GM12878 (cell line): Measurements from ENCODE around the gene HIGD2B. TPM values are rescaled to one million over a fixed set of nuclear protein-coding genes. Genes with fewer than 3 reads are reported as not detected.

Experiments used
- CREB1 ChIP-seq: IDR thresholded peaks from 2 replicates; pipeline ENCODE4 v1.6.1; 2012; ENCODE audit warnings: low read depth, mild to moderate bottlenecking, inconsistent platforms
- HCFC1 ChIP-seq: fragments of 150-350 bp; IDR thresholded peaks from 2 replicates; pipeline ENCODE4 v1.6.1; 2014; ENCODE audit warnings: low read length
- NFIC ChIP-seq: IDR thresholded peaks from 2 replicates; pipeline ENCODE4 v1.6.1; 2012; ENCODE audit warnings: low read depth, mild to moderate bottlenecking, inconsistent platforms, low read length, moderate library complexity
- POLR2A ChIP-seq: IDR thresholded peaks from 2 replicates; pipeline ENCODE4 v1.6.1; 2011; ENCODE audit warnings: low read depth, mild to moderate bottlenecking, low read length
- POLR2AphosphoS5 ChIP-seq: IDR thresholded peaks from 2 replicates; pipeline ENCODE4 v1.6.1; 2011; ENCODE audit warnings: mild to moderate bottlenecking, low read length, inconsistent platforms
- RUNX3 ChIP-seq: IDR thresholded peaks from 2 replicates; pipeline ENCODE4 v1.6.1; 2012; ENCODE audit warnings: low read length, inconsistent platforms
- WRNIP1 ChIP-seq: IDR thresholded peaks from 2 replicates; pipeline ENCODE4 v1.6.1; 2011; ENCODE audit warnings: low read depth, low read length, improper control_type of control experiment, borderline replicate concordance
- ZNF24 ChIP-seq: fragments of 450-650 bp; IDR thresholded peaks from 2 replicates; pipeline ENCODE4 v1.6.1; 2017; ENCODE audit warnings: antibody characterized with exemption, mild to moderate bottlenecking
- polyA plus RNA-seq, 11 experiments: library from polyadenylated mRNA; depleted of rRNA in 4 of 11; unstranded in 6 of 11; stranded (reverse) in 5 of 11; fragments of >200 nt; fragmentation: Nextera tagmentation in 4 of 11; fragmentation: Illumina TruSeq in 1 of 11; extraction: Ambion mirVana in 4 of 11; extraction: Trizol in 1 of 11; gene quantifications; 1 replicate in 1 of 11; 2 replicates in 10 of 11; pipeline versions ENCODE4 v1.2.1 to v1.2.3, GENCODE V29; 2011 to 2016; ENCODE audit warnings: inconsistent platforms in 2 of 11, missing spikeins in 2 of 11, low read depth in 1 of 11
- total RNA-seq, 4 experiments: library from RNA; depleted of rRNA in 3 of 4; stranded (reverse); fragments of >200 nt in 3 of 4; fragmentation: Illumina TruSeq in 1 of 4; extraction: Trizol in 1 of 4; gene quantifications; 2 replicates each; pipeline versions ENCODE4 v1.2.1 to v1.2.3, GENCODE V29; 2013 to 2021
- TF ChIP-seq, protein P1 (sequence below): IDR thresholded peaks from 2 replicates; pipeline ENCODE4 v1.6.1; 2012; ENCODE audit warnings: mild to moderate bottlenecking, low read depth, low read length
- TF ChIP-seq, protein P2 (sequence below): IDR thresholded peaks from 2 replicates; pipeline ENCODE4 v1.6.1; 2012; ENCODE audit warnings: low read depth, low read length, improper control_type of control experiment
- TF ChIP-seq, protein P3 (sequence below): fragments of 450-650 bp; IDR thresholded peaks from 2 replicates; pipeline ENCODE4 v1.6.1; 2016; ENCODE audit warnings: mild to moderate bottlenecking
- TF ChIP-seq, protein P4 (sequence below): fragments of 450-650 bp; IDR thresholded peaks from 2 replicates; pipeline ENCODE4 v1.6.1; 2017; ENCODE audit warnings: mild to moderate bottlenecking
- TF ChIP-seq, protein P5 (sequence below): fragments of 450-650 bp; IDR thresholded peaks from 2 replicates; pipeline ENCODE4 v1.6.1; 2018; ENCODE audit warnings: borderline replicate concordance, mild to moderate bottlenecking; ENCODE audit not compliant: partially characterized antibody
- TF ChIP-seq, protein P6 (sequence below): fragments of 450-650 bp; IDR thresholded peaks from 2 replicates; pipeline ENCODE4 v1.6.1; 2017; ENCODE audit warnings: antibody characterized with exemption, mild to moderate bottlenecking, moderate library complexity

Gene HIGD2B
- total and polyA plus RNA-seq, 10 of the 15 experiments (the other 5 are each of a cell fraction or from before 2014, with no cell fraction given): 0.10 to 0.56 TPM; not detected in 8

DNA sequence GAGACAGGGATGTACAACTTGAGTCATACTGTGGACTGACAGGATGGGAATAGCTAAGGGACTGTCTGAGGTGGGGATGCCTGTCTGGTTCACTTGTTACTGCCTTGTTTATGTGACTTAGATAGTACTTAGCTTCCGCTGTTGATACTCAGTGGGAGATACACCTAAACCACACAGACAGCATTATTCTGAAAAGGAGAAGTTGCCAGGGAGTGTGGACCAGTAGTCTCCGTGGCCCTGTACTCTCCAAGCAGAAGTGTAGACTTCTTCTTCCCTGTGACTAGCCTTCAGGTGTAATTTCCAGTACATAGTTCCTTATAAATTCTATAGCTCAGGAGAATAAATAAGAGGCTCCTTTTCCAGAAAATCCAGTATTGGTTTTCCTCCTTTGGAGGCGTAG is 5.1 kb downstream of the HIGD2B start (continued):
- TF ChIP-seq, protein P1, sequence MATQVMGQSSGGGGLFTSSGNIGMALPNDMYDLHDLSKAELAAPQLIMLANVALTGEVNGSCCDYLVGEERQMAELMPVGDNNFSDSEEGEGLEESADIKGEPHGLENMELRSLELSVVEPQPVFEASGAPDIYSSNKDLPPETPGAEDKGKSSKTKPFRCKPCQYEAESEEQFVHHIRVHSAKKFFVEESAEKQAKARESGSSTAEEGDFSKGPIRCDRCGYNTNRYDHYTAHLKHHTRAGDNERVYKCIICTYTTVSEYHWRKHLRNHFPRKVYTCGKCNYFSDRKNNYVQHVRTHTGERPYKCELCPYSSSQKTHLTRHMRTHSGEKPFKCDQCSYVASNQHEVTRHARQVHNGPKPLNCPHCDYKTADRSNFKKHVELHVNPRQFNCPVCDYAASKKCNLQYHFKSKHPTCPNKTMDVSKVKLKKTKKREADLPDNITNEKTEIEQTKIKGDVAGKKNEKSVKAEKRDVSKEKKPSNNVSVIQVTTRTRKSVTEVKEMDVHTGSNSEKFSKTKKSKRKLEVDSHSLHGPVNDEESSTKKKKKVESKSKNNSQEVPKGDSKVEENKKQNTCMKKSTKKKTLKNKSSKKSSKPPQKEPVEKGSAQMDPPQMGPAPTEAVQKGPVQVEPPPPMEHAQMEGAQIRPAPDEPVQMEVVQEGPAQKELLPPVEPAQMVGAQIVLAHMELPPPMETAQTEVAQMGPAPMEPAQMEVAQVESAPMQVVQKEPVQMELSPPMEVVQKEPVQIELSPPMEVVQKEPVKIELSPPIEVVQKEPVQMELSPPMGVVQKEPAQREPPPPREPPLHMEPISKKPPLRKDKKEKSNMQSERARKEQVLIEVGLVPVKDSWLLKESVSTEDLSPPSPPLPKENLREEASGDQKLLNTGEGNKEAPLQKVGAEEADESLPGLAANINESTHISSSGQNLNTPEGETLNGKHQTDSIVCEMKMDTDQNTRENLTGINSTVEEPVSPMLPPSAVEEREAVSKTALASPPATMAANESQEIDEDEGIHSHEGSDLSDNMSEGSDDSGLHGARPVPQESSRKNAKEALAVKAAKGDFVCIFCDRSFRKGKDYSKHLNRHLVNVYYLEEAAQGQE: no peak
- TF ChIP-seq WRNIP1 (no peak), CREB1 (no peak), RUNX3 (no peak), POLR2A (no peak), ZNF24 (no peak), POLR2AphosphoS5 (no peak), HCFC1 (no peak), NFIC (no peak)
- TF ChIP-seq, protein P2, sequence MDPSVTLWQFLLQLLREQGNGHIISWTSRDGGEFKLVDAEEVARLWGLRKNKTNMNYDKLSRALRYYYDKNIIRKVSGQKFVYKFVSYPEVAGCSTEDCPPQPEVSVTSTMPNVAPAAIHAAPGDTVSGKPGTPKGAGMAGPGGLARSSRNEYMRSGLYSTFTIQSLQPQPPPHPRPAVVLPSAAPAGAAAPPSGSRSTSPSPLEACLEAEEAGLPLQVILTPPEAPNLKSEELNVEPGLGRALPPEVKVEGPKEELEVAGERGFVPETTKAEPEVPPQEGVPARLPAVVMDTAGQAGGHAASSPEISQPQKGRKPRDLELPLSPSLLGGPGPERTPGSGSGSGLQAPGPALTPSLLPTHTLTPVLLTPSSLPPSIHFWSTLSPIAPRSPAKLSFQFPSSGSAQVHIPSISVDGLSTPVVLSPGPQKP: no peak
- TF ChIP-seq, protein P3, sequence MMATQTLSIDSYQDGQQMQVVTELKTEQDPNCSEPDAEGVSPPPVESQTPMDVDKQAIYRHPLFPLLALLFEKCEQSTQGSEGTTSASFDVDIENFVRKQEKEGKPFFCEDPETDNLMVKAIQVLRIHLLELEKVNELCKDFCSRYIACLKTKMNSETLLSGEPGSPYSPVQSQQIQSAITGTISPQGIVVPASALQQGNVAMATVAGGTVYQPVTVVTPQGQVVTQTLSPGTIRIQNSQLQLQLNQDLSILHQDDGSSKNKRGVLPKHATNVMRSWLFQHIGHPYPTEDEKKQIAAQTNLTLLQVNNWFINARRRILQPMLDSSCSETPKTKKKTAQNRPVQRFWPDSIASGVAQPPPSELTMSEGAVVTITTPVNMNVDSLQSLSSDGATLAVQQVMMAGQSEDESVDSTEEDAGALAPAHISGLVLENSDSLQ: no peak
- TF ChIP-seq, protein P4, sequence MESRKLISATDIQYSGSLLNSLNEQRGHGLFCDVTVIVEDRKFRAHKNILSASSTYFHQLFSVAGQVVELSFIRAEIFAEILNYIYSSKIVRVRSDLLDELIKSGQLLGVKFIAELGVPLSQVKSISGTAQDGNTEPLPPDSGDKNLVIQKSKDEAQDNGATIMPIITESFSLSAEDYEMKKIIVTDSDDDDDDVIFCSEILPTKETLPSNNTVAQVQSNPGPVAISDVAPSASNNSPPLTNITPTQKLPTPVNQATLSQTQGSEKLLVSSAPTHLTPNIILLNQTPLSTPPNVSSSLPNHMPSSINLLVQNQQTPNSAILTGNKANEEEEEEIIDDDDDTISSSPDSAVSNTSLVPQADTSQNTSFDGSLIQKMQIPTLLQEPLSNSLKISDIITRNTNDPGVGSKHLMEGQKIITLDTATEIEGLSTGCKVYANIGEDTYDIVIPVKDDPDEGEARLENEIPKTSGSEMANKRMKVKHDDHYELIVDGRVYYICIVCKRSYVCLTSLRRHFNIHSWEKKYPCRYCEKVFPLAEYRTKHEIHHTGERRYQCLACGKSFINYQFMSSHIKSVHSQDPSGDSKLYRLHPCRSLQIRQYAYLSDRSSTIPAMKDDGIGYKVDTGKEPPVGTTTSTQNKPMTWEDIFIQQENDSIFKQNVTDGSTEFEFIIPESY: no peak
- TF ChIP-seq, protein P5, sequence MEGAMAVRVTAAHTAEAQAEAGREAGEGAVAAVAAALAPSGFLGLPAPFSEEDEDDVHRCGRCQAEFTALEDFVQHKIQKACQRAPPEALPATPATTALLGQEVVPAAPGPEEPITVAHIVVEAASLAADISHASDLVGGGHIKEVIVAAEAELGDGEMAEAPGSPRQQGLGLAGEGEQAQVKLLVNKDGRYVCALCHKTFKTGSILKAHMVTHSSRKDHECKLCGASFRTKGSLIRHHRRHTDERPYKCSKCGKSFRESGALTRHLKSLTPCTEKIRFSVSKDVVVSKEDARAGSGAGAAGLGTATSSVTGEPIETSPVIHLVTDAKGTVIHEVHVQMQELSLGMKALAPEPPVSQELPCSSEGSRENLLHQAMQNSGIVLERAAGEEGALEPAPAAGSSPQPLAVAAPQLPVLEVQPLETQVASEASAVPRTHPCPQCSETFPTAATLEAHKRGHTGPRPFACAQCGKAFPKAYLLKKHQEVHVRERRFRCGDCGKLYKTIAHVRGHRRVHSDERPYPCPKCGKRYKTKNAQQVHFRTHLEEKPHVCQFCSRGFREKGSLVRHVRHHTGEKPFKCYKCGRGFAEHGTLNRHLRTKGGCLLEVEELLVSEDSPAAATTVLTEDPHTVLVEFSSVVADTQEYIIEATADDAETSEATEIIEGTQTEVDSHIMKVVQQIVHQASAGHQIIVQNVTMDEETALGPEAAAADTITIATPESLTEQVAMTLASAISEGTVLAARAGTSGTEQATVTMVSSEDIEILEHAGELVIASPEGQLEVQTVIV: no peak
- TF ChIP-seq, protein P6, sequence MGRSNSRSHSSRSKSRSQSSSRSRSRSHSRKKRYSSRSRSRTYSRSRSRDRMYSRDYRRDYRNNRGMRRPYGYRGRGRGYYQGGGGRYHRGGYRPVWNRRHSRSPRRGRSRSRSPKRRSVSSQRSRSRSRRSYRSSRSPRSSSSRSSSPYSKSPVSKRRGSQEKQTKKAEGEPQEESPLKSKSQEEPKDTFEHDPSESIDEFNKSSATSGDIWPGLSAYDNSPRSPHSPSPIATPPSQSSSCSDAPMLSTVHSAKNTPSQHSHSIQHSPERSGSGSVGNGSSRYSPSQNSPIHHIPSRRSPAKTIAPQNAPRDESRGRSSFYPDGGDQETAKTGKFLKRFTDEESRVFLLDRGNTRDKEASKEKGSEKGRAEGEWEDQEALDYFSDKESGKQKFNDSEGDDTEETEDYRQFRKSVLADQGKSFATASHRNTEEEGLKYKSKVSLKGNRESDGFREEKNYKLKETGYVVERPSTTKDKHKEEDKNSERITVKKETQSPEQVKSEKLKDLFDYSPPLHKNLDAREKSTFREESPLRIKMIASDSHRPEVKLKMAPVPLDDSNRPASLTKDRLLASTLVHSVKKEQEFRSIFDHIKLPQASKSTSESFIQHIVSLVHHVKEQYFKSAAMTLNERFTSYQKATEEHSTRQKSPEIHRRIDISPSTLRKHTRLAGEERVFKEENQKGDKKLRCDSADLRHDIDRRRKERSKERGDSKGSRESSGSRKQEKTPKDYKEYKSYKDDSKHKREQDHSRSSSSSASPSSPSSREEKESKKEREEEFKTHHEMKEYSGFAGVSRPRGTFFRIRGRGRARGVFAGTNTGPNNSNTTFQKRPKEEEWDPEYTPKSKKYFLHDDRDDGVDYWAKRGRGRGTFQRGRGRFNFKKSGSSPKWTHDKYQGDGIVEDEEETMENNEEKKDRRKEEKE: no peak
